ENCODE data around the gene RAPGEF3.
A peak's percentile ranks its signal among the peaks of the same experiment; 100 is the strongest.

Gene RAPGEF3

GRCh38 chr12:47775100-47775911 is 16.6 kb upstream of the RAPGEF3 start:
- peak; percentile 34 for DNase-seq (ENCODE audit: low read depth)

- DNase-seq (ENCODE audit: low read depth): no peak
Measured at GRCh38 chr12:47774663-47775062, 16.0 kb upstream of the RAPGEF3 start.

GRCh38 chr12:47773858-47774580 is 15.3 kb upstream of the RAPGEF3 start:
- DNase-seq (ENCODE audit: low read depth): no peak

GRCh38 chr12:47773062-47773857 is 14.6 kb upstream of the RAPGEF3 start, which contains the start of gene SLC48A1:
Gene SLC48A1 (plus strand): TSS chr12:47773238. CDS start chr12:47773305, 67 bp downstream.
- DNase-seq (ENCODE audit: low read depth): peak; percentile 28

GRCh38 chr12:47772738-47773061 is 14.0 kb upstream of the RAPGEF3 start:
- no peak for DNase-seq (ENCODE audit: low read depth)

- no peak for DNase-seq (ENCODE audit: low read depth)
Measured at GRCh38 chr12:47772094-47772660, 13.5 kb upstream of the RAPGEF3 start.

GRCh38 chr12:47771304-47771703 is 12.6 kb upstream of the RAPGEF3 start:
- no peak for DNase-seq (ENCODE audit: low read depth)

GRCh38 chr12:47770086-47770726 is 11.5 kb upstream of the RAPGEF3 start:
- DNase-seq (ENCODE audit: low read depth): no peak

GRCh38 chr12:47769234-47770085 is 10.8 kb upstream of the RAPGEF3 start:
- DNase-seq (ENCODE audit: low read depth): no peak

GRCh38 chr12:47768323-47768811 is 9.7 kb upstream of the RAPGEF3 start:
- no peak for DNase-seq (ENCODE audit: low read depth)

GRCh38 chr12:47767216-47767724 is 8.6 kb upstream of the RAPGEF3 start:
- no peak for DNase-seq (ENCODE audit: low read depth)

GRCh38 chr12:47766502-47767215 is 8.0 kb upstream of the RAPGEF3 start:
- DNase-seq (ENCODE audit: low read depth): no peak

- DNase-seq (ENCODE audit: low read depth): no peak
Measured at GRCh38 chr12:47763481-47764346, 5.0 kb upstream of the RAPGEF3 start.

GRCh38 chr12:47762850-47763465 is 4.3 kb upstream of the RAPGEF3 start:
- DNase-seq (ENCODE audit: low read depth): no peak

GRCh38 chr12:47758584-47758833 is 171 bp downstream of the RAPGEF3 start:
- DNase-seq (ENCODE audit: low read depth): no peak

- no peak for DNase-seq (ENCODE audit: low read depth)
Measured at GRCh38 chr12:47757840-47758583, 668 bp downstream of the RAPGEF3 start.

GRCh38 chr12:47757364-47757839 is 1.3 kb downstream of the RAPGEF3 start:
- DNase-seq (ENCODE audit: low read depth): no peak

All from GM04504 (cell line).